ENCODE data around the gene TMEM184B.

DNA sequence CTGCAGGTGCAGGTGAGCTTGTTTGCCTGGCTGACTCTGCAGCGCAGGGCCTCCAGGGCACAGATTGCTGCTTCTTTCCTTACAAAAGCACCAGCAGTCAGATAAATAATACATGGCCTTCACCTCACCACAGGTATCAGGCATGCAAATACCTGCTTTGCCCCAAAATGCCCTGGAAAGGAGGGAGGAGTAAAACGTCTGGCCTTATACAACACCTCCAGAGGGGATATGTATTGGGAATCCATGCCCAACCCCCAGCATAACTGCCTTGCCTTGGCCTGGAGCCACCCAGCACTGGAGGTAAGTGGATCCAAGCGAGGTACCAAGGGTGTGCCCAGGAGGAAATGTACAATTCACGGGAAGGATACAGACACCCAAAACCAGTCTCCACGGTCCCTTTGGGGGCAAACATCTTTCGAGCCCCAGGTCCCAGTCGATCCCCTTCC lies 860 bp downstream of the TMEM184B start:
- TF ChIP-seq, protein P1, sequence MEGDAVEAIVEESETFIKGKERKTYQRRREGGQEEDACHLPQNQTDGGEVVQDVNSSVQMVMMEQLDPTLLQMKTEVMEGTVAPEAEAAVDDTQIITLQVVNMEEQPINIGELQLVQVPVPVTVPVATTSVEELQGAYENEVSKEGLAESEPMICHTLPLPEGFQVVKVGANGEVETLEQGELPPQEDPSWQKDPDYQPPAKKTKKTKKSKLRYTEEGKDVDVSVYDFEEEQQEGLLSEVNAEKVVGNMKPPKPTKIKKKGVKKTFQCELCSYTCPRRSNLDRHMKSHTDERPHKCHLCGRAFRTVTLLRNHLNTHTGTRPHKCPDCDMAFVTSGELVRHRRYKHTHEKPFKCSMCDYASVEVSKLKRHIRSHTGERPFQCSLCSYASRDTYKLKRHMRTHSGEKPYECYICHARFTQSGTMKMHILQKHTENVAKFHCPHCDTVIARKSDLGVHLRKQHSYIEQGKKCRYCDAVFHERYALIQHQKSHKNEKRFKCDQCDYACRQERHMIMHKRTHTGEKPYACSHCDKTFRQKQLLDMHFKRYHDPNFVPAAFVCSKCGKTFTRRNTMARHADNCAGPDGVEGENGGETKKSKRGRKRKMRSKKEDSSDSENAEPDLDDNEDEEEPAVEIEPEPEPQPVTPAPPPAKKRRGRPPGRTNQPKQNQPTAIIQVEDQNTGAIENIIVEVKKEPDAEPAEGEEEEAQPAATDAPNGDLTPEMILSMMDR (IDR thresholded peaks at IDR 0.05; ENCODE audit: insufficient read depth, low read length, poor library complexity, severe bottlenecking) = no peak
- no peak for TF ChIP-seq EZH2phosphoT487 (conservative IDR thresholded peaks at IDR 0.05; ENCODE audit: low read length)

Measured in SU-DHL-6 (cell line).